Measurements from ENCODE around the gene GABRB2.

The GABRB2 gene

DNA sequence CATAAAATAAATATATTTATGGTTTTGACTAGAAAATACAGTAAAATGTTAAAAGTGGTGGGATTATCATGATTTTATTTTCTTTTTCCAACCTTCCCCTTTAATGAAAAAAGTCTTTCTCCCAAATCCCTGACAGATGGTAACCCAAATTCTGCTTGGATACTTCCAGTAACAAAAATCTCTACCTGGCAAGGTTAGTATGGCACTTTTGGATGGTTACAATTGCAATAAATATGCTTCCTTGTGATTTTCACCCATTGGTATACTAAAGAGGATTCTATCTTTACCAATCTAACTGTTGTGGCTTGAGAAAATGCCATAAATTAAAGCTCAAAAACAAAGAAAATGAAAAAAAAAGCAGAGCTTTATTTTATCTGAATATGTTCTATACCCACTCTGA, 62.8 kb downstream of the GABRB2 start:
- H3K4me3 ChIP-seq (ENCODE audit: low read depth, low read length) = no peak overlapping the region
- no peak for DNase-seq (ENCODE audit: low read depth)

DNA sequence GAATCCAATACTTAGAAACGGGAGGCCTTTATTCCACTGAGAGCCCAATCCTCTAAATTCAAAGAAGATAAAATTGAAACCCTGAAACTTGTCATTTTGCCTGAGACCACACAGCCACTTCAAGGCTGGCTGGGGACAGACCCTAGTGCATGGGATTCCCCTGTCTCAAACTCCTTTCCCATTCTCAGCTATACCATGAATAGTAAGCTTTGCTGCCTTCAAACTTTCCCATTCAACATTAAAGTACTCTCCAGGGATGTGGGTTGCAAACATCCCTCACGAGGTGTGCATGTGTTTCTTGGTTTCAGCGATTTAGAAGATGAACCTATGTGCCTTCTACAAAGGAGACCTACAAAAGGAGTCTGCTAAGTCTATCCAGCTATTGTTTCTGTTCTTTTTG, 64.6 kb downstream of the GABRB2 start:
- no peak for DNase-seq (ENCODE audit: low read depth)
- no peak overlapping the region for H3K4me3 ChIP-seq (ENCODE audit: low read depth, low read length)

DNA sequence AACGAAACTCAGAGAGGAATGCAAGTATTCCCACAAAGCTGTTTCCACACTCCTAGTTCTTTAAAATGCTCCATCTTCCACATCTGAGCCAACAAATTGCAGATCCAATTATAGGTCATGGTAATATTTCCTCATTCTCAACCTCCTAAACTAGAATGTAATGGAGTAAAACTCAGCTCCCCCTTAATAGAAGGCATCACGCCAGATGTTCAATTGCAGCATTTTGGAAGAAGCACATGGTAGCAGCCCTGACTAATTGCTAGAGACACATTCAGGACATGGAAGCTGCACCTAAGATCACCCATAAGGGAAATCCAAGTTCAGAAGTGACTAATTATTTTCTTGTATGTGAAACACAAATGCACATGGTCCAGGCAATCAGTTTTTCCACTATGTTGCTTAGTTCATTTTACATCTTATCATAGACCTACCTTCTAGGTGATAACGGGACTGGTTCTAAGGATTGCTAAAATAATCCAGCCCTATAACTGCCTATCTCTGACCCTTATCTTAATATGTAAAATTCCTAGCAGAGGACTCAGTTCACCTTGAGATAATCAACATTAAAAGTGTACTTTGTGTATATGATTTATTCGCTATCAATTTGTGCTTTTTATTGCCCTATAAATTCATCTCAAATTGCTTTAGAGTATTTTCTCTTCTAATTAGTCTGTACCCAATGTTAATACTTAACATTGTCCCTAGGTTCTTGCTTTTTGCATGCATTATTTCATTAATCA, 75.1 kb downstream of the GABRB2 start:
- H3K4me3 ChIP-seq (ENCODE audit: low read depth, low read length) = no peak overlapping the region
- no peak for DNase-seq (ENCODE audit: low read depth)

DNA sequence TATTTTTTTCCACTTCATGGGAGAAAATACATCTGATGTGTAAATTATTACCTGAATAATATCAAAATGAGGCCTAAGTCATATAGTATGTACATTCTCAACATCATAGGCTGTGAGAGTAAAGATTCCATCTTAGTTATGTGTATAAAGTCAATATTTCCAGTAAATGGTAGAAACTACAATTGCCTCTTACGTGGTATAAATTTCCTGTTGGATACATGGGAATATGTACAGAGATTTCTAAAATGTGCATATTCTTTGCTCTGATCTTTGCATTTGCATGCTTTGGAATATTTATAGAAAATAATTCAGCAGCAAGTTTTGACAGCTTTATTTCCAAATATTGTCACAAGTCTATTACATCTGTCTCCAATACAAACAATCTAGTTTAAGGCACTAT, 78.8 kb downstream of the GABRB2 start:
- DNase-seq (ENCODE audit: low read depth) = no peak
- no peak overlapping the region for H3K4me3 ChIP-seq (ENCODE audit: low read depth, low read length)

DNA sequence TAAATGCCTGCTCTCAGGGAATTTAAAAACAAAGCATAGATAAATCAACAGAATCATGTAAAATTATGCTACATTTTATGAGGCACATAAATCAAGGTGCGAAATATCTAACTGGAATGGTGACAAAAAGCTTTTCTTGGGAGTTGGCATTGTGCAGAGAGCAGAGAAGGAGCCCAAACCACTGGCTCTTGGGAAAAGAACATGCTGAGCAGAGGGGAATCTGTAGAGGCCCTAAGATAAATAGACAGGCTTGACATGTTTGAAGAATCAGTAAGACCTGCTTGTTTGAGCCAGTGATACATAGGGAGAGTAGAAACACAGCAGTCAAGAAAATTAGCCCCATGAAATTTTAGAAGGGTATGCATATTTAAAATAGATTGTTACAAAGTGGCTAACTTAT, 85.8 kb downstream of the GABRB2 start:
- H3K4me3 ChIP-seq (ENCODE audit: low read depth, low read length) = no peak overlapping the region
- no peak for DNase-seq (ENCODE audit: low read depth)

DNA sequence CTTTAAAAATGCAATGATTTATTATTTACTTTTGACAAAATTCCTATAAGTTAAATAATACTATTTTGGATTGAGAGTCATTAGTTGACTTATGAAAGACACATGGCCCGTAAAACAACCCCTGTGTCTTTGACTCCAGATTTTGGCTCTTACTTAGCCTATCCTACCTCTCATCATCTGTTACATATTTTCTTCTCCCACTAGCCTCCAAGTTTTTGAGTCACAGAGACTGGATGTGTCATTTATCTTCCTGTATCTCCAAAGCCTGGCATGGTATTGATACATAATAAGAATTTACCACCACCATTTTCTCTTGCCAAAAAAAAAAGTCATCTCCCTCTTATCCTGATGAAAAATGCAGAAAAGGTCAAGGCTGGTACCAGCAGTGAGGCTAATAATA, 99.9 kb downstream of the GABRB2 start:
- H3K4me3 ChIP-seq (ENCODE audit: low read depth, low read length) = no peak overlapping the region
- no peak for DNase-seq (ENCODE audit: low read depth)

DNA sequence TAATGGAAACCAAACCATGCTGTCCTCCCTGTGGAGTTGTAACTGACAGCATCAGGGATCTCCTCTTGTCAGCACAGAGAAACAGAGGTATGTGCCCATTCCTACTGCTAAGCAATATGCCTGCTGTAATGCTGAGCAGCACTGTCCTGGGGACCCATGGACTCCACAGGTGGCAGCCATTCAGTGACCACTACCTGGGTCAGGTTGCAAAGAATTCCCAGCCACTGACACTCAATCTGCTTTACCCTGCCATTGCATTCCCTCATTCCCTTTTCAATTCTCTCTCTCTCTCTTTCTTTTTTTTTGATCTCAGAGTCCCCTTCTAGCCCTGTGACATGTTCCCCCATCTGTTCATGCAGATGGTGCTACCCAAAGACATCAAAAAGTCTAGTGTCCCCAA, 104.1 kb downstream of the GABRB2 start:
- no peak for DNase-seq (ENCODE audit: low read depth)
- no peak overlapping the region for H3K4me3 ChIP-seq (ENCODE audit: low read depth, low read length)

DNA sequence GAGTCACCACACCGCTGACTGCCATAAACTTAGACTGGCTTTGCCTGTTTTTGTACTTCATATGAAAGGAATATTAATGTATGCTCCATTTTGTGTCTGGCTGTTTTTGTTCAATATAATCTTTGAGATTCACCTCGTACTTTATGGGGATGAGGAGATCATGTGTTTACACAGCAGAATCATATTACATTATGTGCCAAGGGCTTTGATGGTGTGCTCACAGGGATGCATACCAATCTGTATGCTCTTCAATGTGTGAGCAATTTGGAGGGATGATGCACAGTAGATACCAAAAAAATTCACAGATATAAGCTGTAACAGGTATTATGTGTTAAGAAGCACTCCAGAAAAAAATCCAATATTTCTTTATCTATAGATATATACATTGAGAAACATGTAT, 113.7 kb downstream of the GABRB2 start:
- no peak overlapping the region for H3K4me3 ChIP-seq (ENCODE audit: low read depth, low read length)
- no peak for DNase-seq (ENCODE audit: low read depth)

DNA sequence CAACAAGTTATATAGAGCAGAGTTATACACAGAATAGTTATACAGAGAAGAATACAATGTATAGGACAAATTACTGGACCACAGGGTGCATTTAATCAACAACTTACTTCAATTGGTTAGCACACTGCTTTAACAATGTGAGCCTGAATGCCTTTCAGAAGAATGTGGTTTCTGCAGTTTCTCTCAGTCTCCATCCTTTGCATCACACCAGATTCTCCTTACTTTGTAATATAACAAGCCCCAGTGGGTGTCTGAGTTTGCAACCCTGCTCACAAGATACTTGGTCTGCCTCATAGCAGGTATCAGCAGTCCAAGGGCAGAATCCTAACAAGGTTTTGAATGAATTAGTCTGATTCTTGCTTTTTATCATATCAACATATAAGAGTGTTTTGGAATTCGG, 114.6 kb downstream of the GABRB2 start:
- no peak for DNase-seq (ENCODE audit: low read depth)
- no peak overlapping the region for H3K4me3 ChIP-seq (ENCODE audit: low read depth, low read length)

DNA sequence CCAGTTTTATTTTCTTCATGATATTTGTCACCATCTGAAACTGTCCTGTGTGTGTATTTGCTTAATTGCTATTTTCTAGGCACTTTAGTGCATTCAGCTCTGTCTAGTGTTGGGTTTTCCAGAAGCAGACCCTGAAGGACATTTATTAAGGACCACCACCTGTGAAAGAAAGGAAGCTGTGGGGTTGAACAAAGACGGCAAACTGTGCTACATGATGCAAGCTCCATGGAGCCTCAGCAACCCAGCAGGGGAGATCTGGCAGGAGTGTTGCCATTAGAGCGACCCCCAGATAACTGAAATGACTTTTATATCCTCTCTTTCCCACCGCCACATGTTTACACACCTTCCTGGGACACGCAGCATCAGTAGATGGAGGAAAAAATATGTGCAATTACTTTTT, 125.5 kb downstream of the GABRB2 start:
- no peak overlapping the region for H3K4me3 ChIP-seq (ENCODE audit: low read depth, low read length)
- DNase-seq (ENCODE audit: low read depth) = no peak

DNA sequence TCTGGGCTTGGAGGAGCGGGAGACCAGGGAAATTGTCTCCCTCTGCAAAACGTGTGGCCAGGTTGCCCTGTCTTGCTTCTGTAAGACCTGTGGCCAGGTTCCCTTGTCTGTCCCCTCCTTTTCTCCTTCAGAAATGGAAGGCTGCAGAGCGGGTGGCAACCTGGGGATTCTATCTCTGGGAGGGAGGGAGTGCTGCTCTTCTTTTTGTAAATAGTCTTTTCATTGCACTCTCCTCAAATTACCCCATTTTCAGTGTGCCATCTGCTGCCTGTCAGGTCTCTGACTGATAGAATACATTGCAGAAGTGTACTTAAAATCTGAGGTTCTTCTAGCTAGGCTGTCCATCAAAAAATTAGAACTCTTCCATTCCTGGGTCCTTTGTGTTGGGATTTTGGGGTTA, 126.0 kb downstream of the GABRB2 start:
- H3K4me3 ChIP-seq (ENCODE audit: low read depth, low read length) = no peak overlapping the region
- DNase-seq (ENCODE audit: low read depth) = no peak

DNA sequence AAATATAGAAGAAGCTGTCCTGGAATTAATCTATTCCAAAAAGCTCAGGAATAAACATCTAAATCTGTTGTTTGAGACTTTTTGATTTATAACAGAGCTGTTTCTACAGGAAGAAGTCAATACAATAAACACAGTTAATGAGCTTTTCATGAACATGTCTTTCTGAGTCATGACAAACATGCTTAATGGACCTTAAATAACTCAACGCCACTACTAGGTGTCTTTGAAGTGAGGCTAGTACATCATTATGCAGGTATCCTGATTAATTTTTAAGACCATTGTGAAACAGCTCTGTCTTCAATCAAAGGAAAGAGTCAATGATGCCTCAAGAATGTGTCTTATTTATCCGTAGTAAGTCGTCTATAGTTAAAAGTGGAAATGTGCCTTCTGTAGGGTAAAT, 131.6 kb downstream of the GABRB2 start:
- no peak overlapping the region for H3K4me3 ChIP-seq (ENCODE audit: low read depth, low read length)
- DNase-seq (ENCODE audit: low read depth) = no peak

DNA sequence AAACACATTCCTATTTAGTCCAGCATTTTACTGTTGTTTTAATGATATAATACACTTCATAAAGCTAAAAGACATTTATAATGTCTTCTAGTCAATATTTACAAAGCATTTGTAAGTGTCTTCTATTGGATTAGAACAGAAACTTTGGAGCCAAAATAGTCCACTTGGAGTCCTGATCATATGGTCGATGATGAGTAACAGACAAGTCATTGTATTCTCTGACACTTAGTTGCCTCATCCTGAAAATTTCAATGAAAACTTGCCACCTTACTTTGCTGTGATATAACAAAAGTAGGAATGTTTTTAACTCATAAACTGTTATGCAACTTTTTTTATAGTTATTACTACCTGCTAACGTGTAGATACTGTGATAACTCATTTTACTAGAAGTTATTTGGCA, 132.5 kb downstream of the GABRB2 start:
- no peak for DNase-seq (ENCODE audit: low read depth)

DNA sequence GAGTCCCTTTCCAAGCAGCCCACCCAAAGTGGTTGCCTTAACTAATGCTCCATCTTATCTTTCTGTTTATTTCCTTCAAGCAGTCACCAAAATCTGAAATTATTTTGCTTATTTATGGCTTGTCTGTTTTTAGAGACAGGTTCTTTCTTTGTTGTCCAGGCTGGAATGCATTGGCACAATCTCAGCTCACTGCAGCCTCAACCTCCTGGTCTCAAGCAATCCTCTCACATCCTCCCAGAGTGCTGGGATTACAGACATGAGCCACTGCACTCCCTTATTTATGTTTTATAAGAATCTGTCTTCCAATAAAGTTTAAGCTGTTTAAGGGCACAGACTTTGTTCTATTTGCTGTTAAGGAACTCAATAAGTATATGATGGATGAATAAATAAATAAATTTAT, 133.7 kb downstream of the GABRB2 start:
- no peak overlapping the region for H3K4me3 ChIP-seq (ENCODE audit: low read depth, low read length)
- DNase-seq (ENCODE audit: low read depth) = no peak

More for the DNA sequence above, 132.5 kb downstream of the GABRB2 start:
- H3K4me3 ChIP-seq (ENCODE audit: low read depth, low read length) = no peak overlapping the region

DNA sequence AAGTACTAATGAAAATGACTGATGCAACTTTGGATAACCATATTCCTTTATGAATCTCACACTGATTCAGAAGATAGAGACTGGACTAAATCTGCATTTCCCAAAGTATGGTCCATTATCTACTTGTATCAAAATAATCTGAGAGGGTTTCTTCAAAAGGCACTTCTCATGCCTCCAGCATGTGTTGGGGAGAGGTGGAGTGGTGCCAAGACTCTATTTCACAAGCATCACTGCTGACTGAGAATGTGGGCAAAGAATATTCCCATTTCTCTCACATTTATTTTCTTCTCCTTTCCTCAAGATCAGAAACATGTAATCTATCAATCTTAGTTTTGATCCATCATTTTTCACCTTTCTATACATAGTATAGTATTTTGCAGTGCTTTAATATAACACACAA, 135.4 kb downstream of the GABRB2 start:
- no peak for DNase-seq (ENCODE audit: low read depth)
- H3K4me3 ChIP-seq (ENCODE audit: low read depth, low read length) = no peak overlapping the region

DNA sequence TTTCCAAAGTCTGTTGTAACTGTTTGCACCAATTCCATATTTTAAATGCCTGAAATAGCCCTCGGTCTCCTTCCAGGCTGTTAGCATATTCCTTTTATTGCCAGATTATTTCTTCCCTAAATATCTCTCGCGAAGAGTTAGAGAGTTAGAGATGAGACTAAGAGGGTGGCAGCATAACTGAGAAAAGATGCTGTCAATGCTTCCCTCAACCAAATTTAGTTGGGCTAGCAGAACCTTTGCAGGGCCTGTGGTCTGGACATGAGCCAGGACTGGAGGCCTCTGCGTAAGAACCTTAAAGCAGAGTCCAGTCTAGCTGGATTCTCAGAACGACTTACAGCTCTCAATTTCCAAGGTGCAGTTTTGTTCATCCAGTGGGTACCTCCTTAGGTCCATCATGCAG, 135.9 kb downstream of the GABRB2 start:
- H3K4me3 ChIP-seq (ENCODE audit: low read depth, low read length) = no peak overlapping the region
- DNase-seq (ENCODE audit: low read depth) = no peak

DNA sequence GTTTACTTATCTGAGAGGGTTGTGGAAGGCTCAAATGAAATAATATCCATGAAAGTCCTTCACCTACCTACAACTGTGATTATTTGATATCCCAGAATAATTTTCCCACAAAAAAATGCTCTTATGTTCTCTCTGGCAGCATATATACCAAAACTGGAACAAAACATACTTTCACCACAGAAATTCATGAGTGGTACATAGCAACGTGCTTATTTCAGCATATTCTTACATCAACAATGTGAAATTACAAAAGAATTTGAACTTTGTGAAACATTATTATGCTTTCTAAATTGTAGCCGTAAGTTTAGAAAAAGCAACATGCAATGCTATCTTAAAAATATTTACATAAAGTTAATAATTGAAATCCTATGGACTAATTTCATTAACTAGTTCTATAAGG, 137.1 kb downstream of the GABRB2 start:
- no peak overlapping the region for H3K4me3 ChIP-seq (ENCODE audit: low read depth, low read length)
- DNase-seq (ENCODE audit: low read depth) = no peak

DNA sequence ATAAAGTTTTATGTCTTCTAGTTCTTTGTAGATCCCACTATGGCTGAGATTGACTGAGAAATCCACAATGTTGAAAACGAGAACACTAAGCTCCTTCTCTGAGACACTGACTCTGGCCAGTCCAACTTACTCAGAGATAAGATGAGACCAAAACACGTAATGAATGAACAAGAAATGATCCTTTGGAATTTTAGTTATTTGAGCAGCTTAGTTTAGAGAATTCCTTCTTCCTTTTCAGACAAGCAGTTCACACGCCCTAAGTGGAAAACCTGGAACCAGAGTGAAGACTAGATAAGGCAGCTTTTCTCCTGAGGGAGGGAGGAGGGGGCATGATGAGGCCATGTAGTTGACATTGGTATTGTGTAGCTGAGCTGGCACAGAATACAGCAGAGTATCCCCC, 139.6 kb downstream of the GABRB2 start:
- DNase-seq (ENCODE audit: low read depth) = no peak
- H3K4me3 ChIP-seq (ENCODE audit: low read depth, low read length) = no peak overlapping the region

DNA sequence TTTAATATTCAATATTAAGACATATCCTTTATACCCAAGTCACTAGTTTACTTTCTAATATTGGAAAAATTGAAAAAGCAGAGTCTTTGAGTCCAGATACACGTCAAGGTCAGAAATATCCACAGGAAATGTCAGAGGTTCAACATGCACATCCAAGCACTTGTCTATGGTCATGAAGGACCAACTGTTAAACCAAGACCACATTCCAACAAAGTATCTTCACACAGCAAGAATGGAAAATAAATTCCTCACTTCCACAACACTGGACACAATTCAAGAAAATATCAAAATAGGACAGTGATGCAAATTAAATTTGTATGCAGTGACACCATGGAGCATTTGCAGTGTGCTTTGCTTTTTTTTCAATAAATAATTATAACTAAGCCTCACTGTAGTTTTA, 142.5 kb downstream of the GABRB2 start:
- H3K4me3 ChIP-seq (ENCODE audit: low read depth, low read length) = no peak overlapping the region
- no peak for DNase-seq (ENCODE audit: low read depth)

DNA sequence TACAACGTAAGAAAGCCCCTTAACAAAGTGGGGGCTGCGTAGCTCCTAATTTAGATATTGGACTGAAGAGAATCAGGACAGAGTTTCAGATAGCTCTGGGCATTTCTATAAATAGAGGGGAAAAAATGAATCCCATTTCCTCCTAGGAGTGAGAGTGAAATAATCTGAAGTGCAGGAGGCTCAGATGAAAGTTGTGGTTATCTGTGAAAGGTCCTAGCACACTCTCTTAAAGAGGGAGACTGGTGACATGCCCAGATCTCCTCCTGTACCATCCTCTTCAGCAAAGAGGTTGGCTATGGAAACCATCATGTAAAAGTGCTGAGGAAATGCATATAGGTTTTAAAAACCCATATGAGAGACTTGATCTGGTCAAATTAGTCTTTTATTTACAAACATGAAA, 143.4 kb downstream of the GABRB2 start:
- DNase-seq (ENCODE audit: low read depth) = no peak
- no peak overlapping the region for H3K4me3 ChIP-seq (ENCODE audit: low read depth, low read length)

DNA sequence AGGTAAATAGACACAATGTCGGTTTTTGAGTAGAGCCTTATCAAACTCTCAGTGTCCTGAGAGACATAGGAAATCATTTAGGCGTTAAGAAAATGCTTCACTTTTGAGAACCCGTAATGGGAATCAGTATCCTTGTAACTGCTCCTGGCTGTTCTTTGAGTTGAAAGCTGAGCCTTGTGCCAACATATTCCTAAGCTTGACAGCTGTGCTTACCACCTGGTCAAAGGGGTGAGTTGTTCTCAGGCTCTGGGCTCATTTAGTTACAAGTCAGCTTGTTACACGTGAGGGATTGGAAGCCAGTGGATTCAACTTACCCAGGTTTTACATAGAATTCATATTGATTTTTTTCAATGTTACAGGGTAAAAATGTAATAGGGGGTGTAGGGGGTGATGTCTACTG, 145.9 kb downstream of the GABRB2 start:
- H3K4me3 ChIP-seq (ENCODE audit: low read depth, low read length) = no peak overlapping the region
- DNase-seq (ENCODE audit: low read depth) = no peak

DNA sequence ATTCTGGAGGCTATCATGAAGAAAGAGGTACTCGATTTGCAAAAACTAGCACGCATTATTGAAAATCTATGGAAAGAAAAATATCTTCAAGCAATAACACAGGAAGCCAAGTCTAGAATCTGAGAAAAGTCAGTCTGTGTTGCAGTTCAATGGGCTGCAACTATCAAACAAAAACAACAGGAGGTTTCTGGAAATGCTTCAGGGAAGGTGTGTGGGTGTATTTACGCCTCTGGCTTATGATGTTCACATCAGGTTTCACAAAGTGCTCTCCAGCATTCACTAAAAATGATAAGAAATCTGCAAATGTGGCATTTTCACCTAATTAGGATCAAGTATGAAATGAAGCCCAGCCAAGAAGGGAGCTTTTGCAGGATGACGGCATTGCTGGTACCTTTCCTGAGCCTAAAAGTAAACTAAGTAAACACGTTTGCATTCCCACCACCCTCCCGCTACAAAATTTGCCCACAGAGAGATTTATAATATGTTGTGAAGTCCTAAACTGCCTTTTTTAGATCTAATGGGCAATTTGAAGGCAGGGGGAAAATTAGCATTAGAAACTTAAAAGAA, 146.4 kb downstream of the GABRB2 start:
- no peak for DNase-seq (ENCODE audit: low read depth)
- H3K4me3 ChIP-seq (ENCODE audit: low read depth, low read length) = no peak overlapping the region
